ENCODE data around the gene NAA80. TPM values are rescaled to one million over a fixed set of nuclear protein-coding genes. Genes with fewer than 3 reads are reported as not detected.

NAA80 gene
- total RNA-seq, 1 experiment from 2014 or later: 6.0 TPM

DNA sequence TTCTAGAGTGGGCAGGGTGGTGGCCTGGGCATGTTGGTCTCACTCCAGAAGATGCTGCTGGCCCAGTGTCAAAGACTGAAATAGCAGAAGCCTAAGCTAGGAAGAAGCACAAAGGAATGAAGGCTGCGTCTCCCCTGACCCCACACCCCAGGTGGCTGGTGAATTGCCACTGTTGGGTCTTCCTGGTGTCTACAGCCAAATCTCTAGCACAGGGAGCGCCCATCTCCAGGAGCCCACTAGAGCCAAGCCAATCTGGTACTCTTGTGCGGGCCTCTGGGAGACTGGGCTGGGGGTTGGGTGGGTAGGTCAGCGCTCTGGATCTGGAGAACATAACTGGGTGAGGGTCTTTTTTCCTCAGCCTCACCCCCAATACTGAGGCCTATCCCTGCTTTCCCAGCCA is 27.9 kb upstream of the NAA80 start:
- Histone ChIP-seq H3K79me2 (ENCODE audit: insufficient read depth, low read length) (peaks cover 4% of the 10 kb centered on the region; the same call in 1 of the 2 replicates), H3K18ac (ENCODE audit: insufficient read length, low read depth, low read length) (no peak overlapping the region), H3K23ac (ENCODE audit: insufficient read length, low read depth, low read length) (no peak overlapping the region), H3T11ph (ENCODE audit: low read length) (no peak overlapping the region), H2AFZ (ENCODE audit: low read length) (no peak overlapping the region), H3K9ac (ENCODE audit: extremely low read depth, insufficient read length, low read length) (peak overlapping the region; percentile 84), H3K4me1 (ENCODE audit: insufficient read depth, low read length) (peaks cover 6% of the 10 kb centered on the region; the same call in 1 of the 2 replicates), H2BK5ac (ENCODE audit: insufficient read length, low read length) (no peak overlapping the region), H4K8ac (replicated peaks; ENCODE audit: insufficient read length, low read depth, low read length) (no peak overlapping the region), H3K79me1 (ENCODE audit: insufficient read depth, low read depth, low read length, poor library complexity, severe bottlenecking) (peaks cover 6% of the 10 kb centered on the region), H3K23me2 (ENCODE audit: insufficient read length, low read depth, low read length, poor library complexity, severe bottlenecking) (peaks cover 18% of the 10 kb centered on the region), H4K91ac (ENCODE audit: insufficient read length, low read depth, low read length) (no peak overlapping the region), H2BK20ac (ENCODE audit: low read depth, low read length, poor library complexity, severe bottlenecking) (no peak overlapping the region), H3K9me3 (ENCODE audit: control insufficient read depth, low read depth, low read length) (no peaks in the 10 kb centered on the region), H2BK12ac (ENCODE audit: insufficient read length, low read depth, low read length) (no peak overlapping the region), H4K20me1 (ENCODE audit: control insufficient read depth, insufficient read depth, insufficient read length) (no peaks in the 10 kb centered on the region), H3K4me2 (ENCODE audit: insufficient read depth, insufficient read length, low read length) (peak overlapping the region; percentile 94), H3K27me3 (ENCODE audit: insufficient read depth, low read length) (no peaks in the 10 kb centered on the region), H2BK15ac (ENCODE audit: low read depth, low read length) (no peak overlapping the region), H2AK5ac (ENCODE audit: insufficient read length, low read length) (no peak overlapping the region), H3K56ac (ENCODE audit: insufficient read length, low read depth, low read length) (no peak overlapping the region), H4K5ac (ENCODE audit: insufficient read length, low read depth, low read length) (no peak overlapping the region), H3K4ac (ENCODE audit: low read depth, low read length) (no peak overlapping the region), H3K14ac (ENCODE audit: insufficient read depth, low read length) (0 out of 2 replicates have a peak overlapping the region, but pooled peaks have one; percentile 25), H3K27ac (ENCODE audit: insufficient read length, low read depth, low read length) (no peak overlapping the region), H2BK120ac (ENCODE audit: low read depth, low read length, poor library complexity, severe bottlenecking) (no peak overlapping the region)
- H3K36me3 Mint-ChIP-seq (ENCODE audit: insufficient read depth in 1 of 3, low read depth in 3 of 3): peaks cover 22 to 54% (median 37%) of the 10 kb centered on the region in 3 experiments; a peak in 6 of 7 replicates
- no CpG with 5 or more reads among the region's 4 CpGs for WGBS (ENCODE audit: extremely low coverage, insufficient read length, low lambda C conversion rate)
- H3K27ac Mint-ChIP-seq: peak overlapping the region in 1 of 3 experiments; percentile 53; a peak in 1 of 7 replicates
- H3K9me3 Mint-ChIP-seq: no peaks in the 10 kb centered on the region
- peaks cover 15 to 31% of the 10 kb centered on the region in 2 experiments for H3K4me1 Mint-ChIP-seq
- TF ChIP-seq, protein P1, sequence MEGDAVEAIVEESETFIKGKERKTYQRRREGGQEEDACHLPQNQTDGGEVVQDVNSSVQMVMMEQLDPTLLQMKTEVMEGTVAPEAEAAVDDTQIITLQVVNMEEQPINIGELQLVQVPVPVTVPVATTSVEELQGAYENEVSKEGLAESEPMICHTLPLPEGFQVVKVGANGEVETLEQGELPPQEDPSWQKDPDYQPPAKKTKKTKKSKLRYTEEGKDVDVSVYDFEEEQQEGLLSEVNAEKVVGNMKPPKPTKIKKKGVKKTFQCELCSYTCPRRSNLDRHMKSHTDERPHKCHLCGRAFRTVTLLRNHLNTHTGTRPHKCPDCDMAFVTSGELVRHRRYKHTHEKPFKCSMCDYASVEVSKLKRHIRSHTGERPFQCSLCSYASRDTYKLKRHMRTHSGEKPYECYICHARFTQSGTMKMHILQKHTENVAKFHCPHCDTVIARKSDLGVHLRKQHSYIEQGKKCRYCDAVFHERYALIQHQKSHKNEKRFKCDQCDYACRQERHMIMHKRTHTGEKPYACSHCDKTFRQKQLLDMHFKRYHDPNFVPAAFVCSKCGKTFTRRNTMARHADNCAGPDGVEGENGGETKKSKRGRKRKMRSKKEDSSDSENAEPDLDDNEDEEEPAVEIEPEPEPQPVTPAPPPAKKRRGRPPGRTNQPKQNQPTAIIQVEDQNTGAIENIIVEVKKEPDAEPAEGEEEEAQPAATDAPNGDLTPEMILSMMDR (conservative IDR thresholded peaks at IDR 0.05): no peak
- H3K4me3 Mint-ChIP-seq: peak overlapping the region; percentile 88 to 96
- H3K27me3 Mint-ChIP-seq (ENCODE audit: low read depth): no peaks in the 10 kb centered on the region; the same call in 1 of the 2 replicates
- DNase-seq: no peak

All from H9 (cell line).